Activated naive CD8-positive, alpha-beta T cell treated with anti-CD3 and anti-CD28 coated beads, Interleukin-2, amount 10 ng/mL, durations not matched to agents 7 days and 5 days (primary cell): ENCODE data around the gene FMN1. TPM values are rescaled to one million over a fixed set of nuclear protein-coding genes. Genes with fewer than 3 reads are reported as not detected.
A peak's percentile ranks its signal among the peaks of the same experiment; 100 is the strongest.

Experiments
- ATAC-seq: fragments of 150-1000 bp; cut with Tn5 transposase; one replicate; pipeline ENCODE4 v1.10.0; 2021; ENCODE audit warnings: low read depth, moderate library complexity
- POLR2A ChIA-PET: fragments of 350-600 bp; sonication (Branson Sonifier 250); formaldehyde crosslinking; loops from one replicate; lab custom pipeline; 2021; ENCODE audit warnings: antibody characterized with exemption; lab: Charles Lee
- DNase-seq: peaks from one replicate; pipeline ENCODE4 v3.0.0; 2021
- H3K27ac Mint-ChIP-seq: one replicate; pipeline ENCODE4 v1.8.0; 2022; ENCODE audit warnings: mild to moderate bottlenecking, mixed read lengths
- H3K27me3 Mint-ChIP-seq: one replicate; pipeline ENCODE4 v1.8.0; 2022; ENCODE audit warnings: mild to moderate bottlenecking, moderate library complexity, mixed read lengths
- H3K36me3 Mint-ChIP-seq: one replicate; pipeline ENCODE4 v1.8.0; 2021; ENCODE audit warnings: mild to moderate bottlenecking, mixed read lengths
- H3K4me1 Mint-ChIP-seq: one replicate; pipeline ENCODE4 v1.8.0; 2021; ENCODE audit warnings: mixed read lengths
- H3K4me3 Mint-ChIP-seq: one replicate; pipeline ENCODE4 v1.8.0; 2022; ENCODE audit warnings: mild to moderate bottlenecking, moderate library complexity, mixed read lengths
- H3K9me3 Mint-ChIP-seq: one replicate; pipeline ENCODE4 v1.8.0; 2021; ENCODE audit warnings: mixed read lengths
- total RNA-seq, 2 experiments: library from RNA; stranded (reverse); gene quantifications; one replicate each; pipeline ENCODE4 v1.2.3, GENCODE V29; 2021

The FMN1 gene
- total RNA-seq, 2 experiments from 2014 or later = 0.08 to 0.45 TPM

GRCh38 chr15:33158366-33158765, 36.1 kb downstream of the FMN1 start:
- no peaks in the 10 kb centered on the region for H3K9me3 Mint-ChIP-seq
- ATAC-seq = no peak
- H3K36me3 Mint-ChIP-seq = no peaks in the 10 kb centered on the region

GRCh38 chr15:33157371-33158037, 37.0 kb downstream of the FMN1 start:
- Mint-ChIP-seq H3K4me1 (peaks cover 6% of the 10 kb centered on the region), H3K4me3 (no peak overlapping the region), H3K36me3 (no peaks in the 10 kb centered on the region), H3K9me3 (no peaks in the 10 kb centered on the region), H3K27me3 (peaks cover 9% of the 10 kb centered on the region), H3K27ac (no peak overlapping the region)
- ATAC-seq (no peak), DNase-seq (no peak)
- POLR2A ChIA-PET = no interaction called here

More at GRCh38 chr15:33158366-33158765, 36.1 kb downstream of the FMN1 start:
- DNase-seq = no peak
- POLR2A ChIA-PET = no interaction called here
- Mint-ChIP-seq H3K27ac (no peak overlapping the region), H3K4me1 (peaks cover 4% of the 10 kb centered on the region), H3K4me3 (no peak overlapping the region), H3K27me3 (peaks cover 9% of the 10 kb centered on the region)

- H3K4me3 Mint-ChIP-seq = no peak overlapping the region
- ATAC-seq (no peak), DNase-seq (no peak)
- H3K27me3 Mint-ChIP-seq = peaks cover 14% of the 10 kb centered on the region
- POLR2A ChIA-PET = no interaction called here
- H3K9me3 Mint-ChIP-seq = no peaks in the 10 kb centered on the region
- no peak overlapping the region for H3K27ac Mint-ChIP-seq
- peaks cover 8% of the 10 kb centered on the region for H3K4me1 Mint-ChIP-seq
- no peaks in the 10 kb centered on the region for H3K36me3 Mint-ChIP-seq
These were observed 38.7 kb downstream of the FMN1 start for GRCh38 chr15:33155691-33156420.

GRCh38 chr15:33154351-33155166, 40.0 kb downstream of the FMN1 start:
- Mint-ChIP-seq H3K9me3 (no peaks in the 10 kb centered on the region), H3K4me3 (no peak overlapping the region), H3K27me3 (peaks cover 20% of the 10 kb centered on the region), H3K4me1 (peaks cover 6% of the 10 kb centered on the region), H3K36me3 (no peaks in the 10 kb centered on the region), H3K27ac (no peak overlapping the region)
- no peak for ATAC-seq
- POLR2A ChIA-PET = no interaction called here
- no peak for DNase-seq

GRCh38 chr15:33153548-33153947, 41.0 kb downstream of the FMN1 start:
- ATAC-seq (no peak), DNase-seq (no peak)
- Mint-ChIP-seq H3K27me3 (peaks cover 20% of the 10 kb centered on the region), H3K4me3 (no peak overlapping the region), H3K4me1 (peaks cover 9% of the 10 kb centered on the region), H3K9me3 (no peaks in the 10 kb centered on the region), H3K36me3 (no peaks in the 10 kb centered on the region), H3K27ac (no peak overlapping the region)
- POLR2A ChIA-PET = no interaction called here

GRCh38 chr15:33152502-33153109, 41.9 kb downstream of the FMN1 start:
- Mint-ChIP-seq H3K9me3 (peaks cover 1% of the 10 kb centered on the region), H3K4me1 (peaks cover 17% of the 10 kb centered on the region), H3K36me3 (no peaks in the 10 kb centered on the region), H3K27ac (no peak overlapping the region), H3K4me3 (no peak overlapping the region), H3K27me3 (peaks cover 20% of the 10 kb centered on the region)
- ATAC-seq (no peak), DNase-seq (no peak)
- POLR2A ChIA-PET = no interaction called here

GRCh38 chr15:33150971-33151370, 43.5 kb downstream of the FMN1 start:
- peaks cover 23% of the 10 kb centered on the region for H3K4me1 Mint-ChIP-seq
- H3K4me3 Mint-ChIP-seq = no peak overlapping the region
- no peaks in the 10 kb centered on the region for H3K36me3 Mint-ChIP-seq
- DNase-seq (no peak), ATAC-seq (no peak)
- H3K9me3 Mint-ChIP-seq = peaks cover 1% of the 10 kb centered on the region
- POLR2A ChIA-PET = no interaction called here
- no peak overlapping the region for H3K27ac Mint-ChIP-seq
- H3K27me3 Mint-ChIP-seq = peaks cover 20% of the 10 kb centered on the region

- Mint-ChIP-seq H3K27ac (no peak overlapping the region), H3K4me3 (no peak overlapping the region), H3K27me3 (peaks cover 17% of the 10 kb centered on the region), H3K36me3 (no peaks in the 10 kb centered on the region), H3K4me1 (peaks cover 24% of the 10 kb centered on the region), H3K9me3 (peaks cover 1% of the 10 kb centered on the region)
- no peak for ATAC-seq
- POLR2A ChIA-PET = no interaction called here
- DNase-seq = no peak
These were observed 44.0 kb downstream of the FMN1 start for GRCh38 chr15:33150431-33150941.

- H3K9me3 Mint-ChIP-seq = peaks cover 4% of the 10 kb centered on the region
- H3K36me3 Mint-ChIP-seq = no peaks in the 10 kb centered on the region
- peaks cover 16% of the 10 kb centered on the region for H3K27me3 Mint-ChIP-seq
- no peak overlapping the region for H3K27ac Mint-ChIP-seq
- no peak for DNase-seq
- peaks cover 24% of the 10 kb centered on the region for H3K4me1 Mint-ChIP-seq
- no peak for ATAC-seq
- H3K4me3 Mint-ChIP-seq = no peak overlapping the region
- POLR2A ChIA-PET = no interaction called here
These were observed 44.6 kb downstream of the FMN1 start for GRCh38 chr15:33149919-33150318.

- H3K9me3 Mint-ChIP-seq = peaks cover 4% of the 10 kb centered on the region
- peak overlapping the region; percentile 78 for H3K27ac Mint-ChIP-seq
- H3K27me3 Mint-ChIP-seq = peaks cover 13% of the 10 kb centered on the region
- peak overlapping the region; percentile 79 for H3K4me3 Mint-ChIP-seq
- no peaks in the 10 kb centered on the region for H3K36me3 Mint-ChIP-seq
- DNase-seq = peak; percentile 38
- H3K4me1 Mint-ChIP-seq = peaks cover 22% of the 10 kb centered on the region
- ATAC-seq = peak; percentile 88
- POLR2A ChIA-PET = no interaction called here
These were observed 46.3 kb downstream of the FMN1 start for GRCh38 chr15:33148129-33148751.

- Mint-ChIP-seq H3K36me3 (no peaks in the 10 kb centered on the region), H3K27me3 (peaks cover 10% of the 10 kb centered on the region), H3K4me3 (no peak overlapping the region), H3K9me3 (peaks cover 4% of the 10 kb centered on the region), H3K4me1 (peaks cover 18% of the 10 kb centered on the region), H3K27ac (peak overlapping the region; percentile 38)
- DNase-seq (no peak), ATAC-seq (no peak)
- POLR2A ChIA-PET = no interaction called here
These were observed 48.5 kb downstream of the FMN1 start for GRCh38 chr15:33146051-33146450.

- H3K27ac Mint-ChIP-seq = no peak overlapping the region
- no peaks in the 10 kb centered on the region for H3K36me3 Mint-ChIP-seq
- POLR2A ChIA-PET = no interaction called here
- H3K4me1 Mint-ChIP-seq = peaks cover 18% of the 10 kb centered on the region
- no peak for ATAC-seq
- DNase-seq = no peak
- peaks cover 4% of the 10 kb centered on the region for H3K27me3 Mint-ChIP-seq
- H3K9me3 Mint-ChIP-seq = peaks cover 4% of the 10 kb centered on the region
- H3K4me3 Mint-ChIP-seq = no peak overlapping the region
These were observed 49.1 kb downstream of the FMN1 start for GRCh38 chr15:33145447-33145846.

GRCh38 chr15:33142708-33143107, 51.8 kb downstream of the FMN1 start:
- ATAC-seq = no peak
- Mint-ChIP-seq H3K27ac (no peak overlapping the region), H3K36me3 (no peaks in the 10 kb centered on the region), H3K4me1 (peaks cover 7% of the 10 kb centered on the region), H3K27me3 (peaks cover 5% of the 10 kb centered on the region), H3K9me3 (peaks cover 3% of the 10 kb centered on the region), H3K4me3 (no peak overlapping the region)
- DNase-seq = no peak
- POLR2A ChIA-PET = no interaction called here
